Right hindlimb (tissue), 1 donor: ENCODE data around the gene GABRD.

ENCODE experiments used
- DNase-seq: peaks from one replicate; pipeline ENCODE4 v3.0.0-alpha.2; 2018

GABRD gene

DNA sequence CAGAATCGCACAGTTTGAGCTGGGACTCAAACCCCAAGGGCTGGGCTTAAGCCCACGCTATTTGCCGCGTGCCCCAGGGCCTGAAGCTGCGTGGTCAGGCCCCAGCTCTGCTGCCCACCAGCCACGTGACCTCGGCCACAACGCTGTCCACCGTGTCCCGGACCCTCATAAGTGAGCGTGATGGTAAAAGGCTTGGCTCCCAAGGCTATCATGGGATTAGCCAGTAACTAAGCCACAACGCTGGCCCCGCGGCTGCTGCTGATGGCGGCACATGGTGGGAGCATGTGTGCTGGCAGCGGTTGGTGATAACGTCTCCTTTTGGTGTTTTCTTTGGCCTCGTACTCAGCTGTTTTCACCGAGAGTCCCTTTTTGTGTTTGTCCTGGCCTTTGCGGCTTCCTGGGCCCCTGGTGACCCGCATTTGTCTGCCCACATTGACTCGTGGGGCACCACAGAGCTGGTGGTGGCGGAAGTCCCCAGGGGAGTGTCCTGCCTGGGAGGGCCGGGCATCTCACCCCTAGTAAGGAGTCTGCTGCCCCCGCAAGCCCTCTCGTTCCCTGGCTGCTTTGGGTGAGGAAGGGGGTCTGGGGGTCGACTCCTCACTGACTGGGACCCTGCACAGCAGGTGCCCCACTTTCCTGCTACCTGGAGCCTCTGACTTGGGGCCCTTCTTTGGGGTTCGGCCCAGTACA is 60.4 kb downstream of the GABRD start:
- DNase-seq, result no peak

- no peak for DNase-seq
Measured at GRCh38 chr1:2080140-2080539, 61.0 kb downstream of the GABRD start.
